A549 (cell line): ENCODE data around the gene C12orf42.

Experiments
- EP300 ChIP-seq, 2 experiments: fragments of >200 bp; sonication (Bioruptor Twin); formaldehyde crosslinking; IDR thresholded peaks; 2 replicates in 1 of 2; 3 replicates in 1 of 2; pipeline ENCODE4 v1.6.1; 2016 to 2017
- JUN ChIP-seq, 2 experiments: fragments of >200 bp; sonication (Bioruptor Twin); formaldehyde crosslinking; IDR thresholded peaks; 2 replicates in 1 of 2; 3 replicates in 1 of 2; pipeline ENCODE4 v1.6.1; 2016 to 2017
- POLR2A ChIP-seq: IDR thresholded peaks from 2 replicates; pipeline ENCODE4 v1.6.1; 2012; ENCODE audit warnings: mild to moderate bottlenecking, low read length
- RAD21 ChIP-seq, 2 experiments: fragments of >200 bp in 1 of 2; sonication (Bioruptor Twin) in 1 of 2; formaldehyde crosslinking in 1 of 2; IDR thresholded peaks in 1 of 2; conservative IDR thresholded peaks in 1 of 2; 2 replicates in 1 of 2; 3 replicates in 1 of 2; pipeline ENCODE4 v1.6.1; 2012 to 2018; ENCODE audit warnings: inconsistent platforms in 1 of 2
- TF ChIP-seq, protein P1 (sequence below): fragments of >200 bp; sonication (Bioruptor Twin); formaldehyde crosslinking; IDR thresholded peaks from 3 replicates; pipeline ENCODE4 v1.6.1; 2016
- TF ChIP-seq, protein P2 (sequence below): fragments of >200 bp; sonication (Bioruptor Twin); formaldehyde crosslinking; IDR thresholded peaks from 3 replicates; pipeline ENCODE4 v1.5.1; 2016
- TF ChIP-seq, protein P3 (sequence below): IDR thresholded peaks from 2 replicates; pipeline ENCODE4 v1.6.1; 2012

DNA sequence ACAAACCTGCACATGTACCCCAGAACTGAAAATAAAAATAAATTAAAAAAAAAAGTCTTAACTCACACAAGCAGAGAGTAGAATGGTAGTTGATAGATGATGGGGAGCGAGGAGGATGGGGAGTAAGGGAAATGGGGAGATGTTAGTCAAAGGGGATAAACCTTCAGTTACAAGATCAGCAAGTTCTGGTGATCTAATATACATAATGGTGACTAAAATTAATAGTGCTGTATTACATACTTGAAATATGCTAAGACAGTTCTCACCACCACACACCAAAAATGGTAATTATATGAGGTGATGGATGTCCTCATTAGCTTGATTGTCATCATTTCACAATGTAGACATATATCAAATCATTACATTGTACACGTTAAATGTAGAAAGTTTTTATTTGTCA is 3.2 kb upstream of the C12orf42 start:
- TF ChIP-seq, protein P1, sequence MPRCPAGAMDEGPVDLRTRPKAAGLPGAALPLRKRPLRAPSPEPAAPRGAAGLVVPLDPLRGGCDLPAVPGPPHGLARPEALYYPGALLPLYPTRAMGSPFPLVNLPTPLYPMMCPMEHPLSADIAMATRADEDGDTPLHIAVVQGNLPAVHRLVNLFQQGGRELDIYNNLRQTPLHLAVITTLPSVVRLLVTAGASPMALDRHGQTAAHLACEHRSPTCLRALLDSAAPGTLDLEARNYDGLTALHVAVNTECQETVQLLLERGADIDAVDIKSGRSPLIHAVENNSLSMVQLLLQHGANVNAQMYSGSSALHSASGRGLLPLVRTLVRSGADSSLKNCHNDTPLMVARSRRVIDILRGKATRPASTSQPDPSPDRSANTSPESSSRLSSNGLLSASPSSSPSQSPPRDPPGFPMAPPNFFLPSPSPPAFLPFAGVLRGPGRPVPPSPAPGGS, result no peak
- no peak for TF ChIP-seq JUN (IDR thresholded peaks at IDR 0.05)
- TF ChIP-seq, protein P2, sequence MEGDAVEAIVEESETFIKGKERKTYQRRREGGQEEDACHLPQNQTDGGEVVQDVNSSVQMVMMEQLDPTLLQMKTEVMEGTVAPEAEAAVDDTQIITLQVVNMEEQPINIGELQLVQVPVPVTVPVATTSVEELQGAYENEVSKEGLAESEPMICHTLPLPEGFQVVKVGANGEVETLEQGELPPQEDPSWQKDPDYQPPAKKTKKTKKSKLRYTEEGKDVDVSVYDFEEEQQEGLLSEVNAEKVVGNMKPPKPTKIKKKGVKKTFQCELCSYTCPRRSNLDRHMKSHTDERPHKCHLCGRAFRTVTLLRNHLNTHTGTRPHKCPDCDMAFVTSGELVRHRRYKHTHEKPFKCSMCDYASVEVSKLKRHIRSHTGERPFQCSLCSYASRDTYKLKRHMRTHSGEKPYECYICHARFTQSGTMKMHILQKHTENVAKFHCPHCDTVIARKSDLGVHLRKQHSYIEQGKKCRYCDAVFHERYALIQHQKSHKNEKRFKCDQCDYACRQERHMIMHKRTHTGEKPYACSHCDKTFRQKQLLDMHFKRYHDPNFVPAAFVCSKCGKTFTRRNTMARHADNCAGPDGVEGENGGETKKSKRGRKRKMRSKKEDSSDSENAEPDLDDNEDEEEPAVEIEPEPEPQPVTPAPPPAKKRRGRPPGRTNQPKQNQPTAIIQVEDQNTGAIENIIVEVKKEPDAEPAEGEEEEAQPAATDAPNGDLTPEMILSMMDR, result no peak
- no peak for TF ChIP-seq POLR2A
- no peak for TF ChIP-seq EP300 (IDR thresholded peaks at IDR 0.05)
- TF ChIP-seq RAD21 (conservative IDR thresholded peaks at IDR 0.05 in 1 of 2, IDR thresholded peaks at IDR 0.05 in 1 of 2), result no peak
- TF ChIP-seq, protein P3, sequence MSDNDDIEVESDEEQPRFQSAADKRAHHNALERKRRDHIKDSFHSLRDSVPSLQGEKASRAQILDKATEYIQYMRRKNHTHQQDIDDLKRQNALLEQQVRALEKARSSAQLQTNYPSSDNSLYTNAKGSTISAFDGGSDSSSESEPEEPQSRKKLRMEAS, result no peak
